B cell (primary cell): Measurements from ENCODE around the gene BEAN1. TPM values are rescaled to one million over a fixed set of nuclear protein-coding genes. Genes with fewer than 3 reads are reported as not detected.

Source experiments
- ATAC-seq: fragments of 200-7000 bp; cut with Tn5 transposase; one replicate; pipeline ENCODE4 v1.10.0; 2021; ENCODE audit warnings: low read depth, mild to moderate bottlenecking, moderate number of reproducible peaks, moderate library complexity
- CTCF ChIA-PET: fragments of 350-600 bp; sonication (Branson Sonifier 250); formaldehyde crosslinking; loops from one replicate; lab custom pipeline; 2021; ENCODE audit warnings: antibody characterized with exemption, inconsistent platforms; lab: Charles Lee
- POLR2A ChIA-PET: fragments of 350-600 bp; sonication (Branson Sonifier 250); formaldehyde crosslinking; loops from one replicate; lab custom pipeline; 2021; ENCODE audit warnings: antibody characterized with exemption; lab: Charles Lee
- DNase-seq: peaks from one replicate; pipeline ENCODE4 v3.0.0; 2013
- H2AFZ ChIP-seq: 2 replicates; pipeline ENCODE4 v1.6.1; 2012; ENCODE audit warnings: mild to moderate bottlenecking, low read depth, low read length; ENCODE audit not compliant: insufficient read depth, poor library complexity, severe bottlenecking
- H3K27ac ChIP-seq, 2 donors: 1 replicate in 1 of 2; 2 replicates in 1 of 2; pipeline ENCODE4 v1.5.1; 2012 to 2013; ENCODE audit warnings: low read length in 2 of 2, mild to moderate bottlenecking in 2 of 2, moderate library complexity in 1 of 2
- H3K27me3 ChIP-seq, 4 experiments: fragments of 200-600 bp in 1 of 4; sonication (generic) in 1 of 4; replicated peaks in 1 of 4; 1 replicate in 2 of 4; 2 replicates in 2 of 4; pipeline versions ENCODE4 v1.6.1 to v1.7.0; 2013 to 2016; ENCODE audit warnings: low read length in 3 of 4, mild to moderate bottlenecking in 2 of 4, mixed read lengths in 1 of 4, moderate library complexity in 1 of 4; ENCODE audit not compliant: insufficient read depth in 4 of 4, control insufficient read depth in 3 of 4; ENCODE audit errors: control extremely low read depth in 1 of 4
- H3K36me3 ChIP-seq, 2 experiments: replicated peaks in 1 of 2; 1 replicate in 1 of 2; 2 replicates in 1 of 2; pipeline versions ENCODE4 v1.6.1 to v1.7.1; 2013; ENCODE audit warnings: low read length in 1 of 2; ENCODE audit not compliant: insufficient read depth in 2 of 2, control insufficient read depth in 1 of 2; ENCODE audit errors: control extremely low read depth in 1 of 2, extremely low read depth in 1 of 2
- H3K4me1 ChIP-seq, 2 donors: fragments of 200-600 bp in 1 of 2; sonication (generic) in 1 of 2; 1 replicate in 1 of 2; 2 replicates in 1 of 2; pipeline versions ENCODE4 v1.5.1 to v1.6.1; 2013 to 2017; ENCODE audit warnings: low read length in 2 of 2; ENCODE audit not compliant: control insufficient read depth in 2 of 2, insufficient read depth in 2 of 2
- H3K4me2 ChIP-seq: replicated peaks from 2 replicates; pipeline ENCODE3; 2012; ENCODE audit warnings: mild to moderate bottlenecking, low read depth, low read length; ENCODE audit not compliant: poor library complexity, severe bottlenecking
- H3K4me3 ChIP-seq, 5 experiments: fragments of 200-600 bp in 1 of 5; sonication (generic) in 1 of 5; 1 replicate in 3 of 5; 2 replicates in 2 of 5; pipeline versions ENCODE4 v1.5.1 to v1.7.0; 2011 to 2016; ENCODE audit warnings: low read length in 4 of 5, mild to moderate bottlenecking in 4 of 5, low read depth in 2 of 5, control low read depth in 1 of 5, moderate library complexity in 1 of 5; ENCODE audit not compliant: insufficient read depth in 1 of 5; ENCODE audit errors: control extremely low read depth in 1 of 5, extremely low read depth in 1 of 5
- H3K79me2 ChIP-seq: fragments of 200-600 bp; sonication (generic); one replicate; pipeline ENCODE4 v1.6.0; 2016; ENCODE audit warnings: low read length; ENCODE audit not compliant: control insufficient read depth, insufficient read depth
- H3K9ac ChIP-seq: fragments of 200-600 bp; sonication (generic); 2 replicates; pipeline ENCODE4 v1.6.1; 2017; ENCODE audit warnings: mild to moderate bottlenecking, low read length, moderate library complexity
- H3K9me3 ChIP-seq, 3 donors: one replicate each; pipeline versions ENCODE4 v1.6.1 to v1.7.1; 2013; ENCODE audit warnings: low read length in 2 of 3; ENCODE audit not compliant: control insufficient read depth in 2 of 3, insufficient read depth in 1 of 3; ENCODE audit errors: control extremely low read depth in 1 of 3
- H4K20me1 ChIP-seq: 2 replicates; pipeline ENCODE4 v1.6.0; 2012; ENCODE audit warnings: mild to moderate bottlenecking, low read length; ENCODE audit not compliant: insufficient read depth, control insufficient read depth, poor library complexity, severe bottlenecking
- H3K27ac Mint-ChIP-seq: one replicate; pipeline ENCODE4 v1.8.0; 2021; ENCODE audit warnings: mixed read lengths
- H3K27me3 Mint-ChIP-seq: one replicate; pipeline ENCODE4 v1.8.0; 2021; ENCODE audit warnings: mixed read lengths
- H3K4me1 Mint-ChIP-seq: one replicate; pipeline ENCODE4 v1.8.0; 2021; ENCODE audit warnings: mixed read lengths
- H3K4me3 Mint-ChIP-seq: one replicate; pipeline ENCODE4 v1.8.0; 2021; ENCODE audit warnings: mixed read lengths
- H3K9me3 Mint-ChIP-seq: one replicate; pipeline ENCODE4 v1.8.0; 2022; ENCODE audit warnings: mixed read lengths; ENCODE audit not compliant: insufficient read depth
- EZH2 ChIP-seq: IDR thresholded peaks from 2 replicates; pipeline ENCODE4 v1.6.1; 2012; ENCODE audit warnings: borderline replicate concordance, low read depth, mild to moderate bottlenecking, moderate library complexity, low read length; ENCODE audit not compliant: insufficient read depth, poor library complexity, severe bottlenecking
- WGBS: methylation state at CpG from one replicate; pipeline ENCODE4 v1.1.5; 2013; ENCODE audit warnings: missing lambda C conversion rate; ENCODE audit not compliant: insufficient coverage; 5-methylcytosine and 5-hydroxymethylcytosine counted together
- intact Hi-C: fragments of 100-400 bp; cut with micrococcal nuclease; formaldehyde crosslinking; loops from one replicate; pipeline ENCODE4 v1.10.0; 2022
- polyA plus RNA-seq: library from polyadenylated mRNA; depleted of rRNA; stranded (reverse); fragments of >200 nt; gene quantifications from 2 replicates; pipeline ENCODE4 v1.2.3, GENCODE V29; 2012
- total RNA-seq, 2 donors: library from RNA; stranded (reverse); fragments of 120-200 nt in 1 of 2; gene quantifications; 1 replicate in 1 of 2; 2 replicates in 1 of 2; pipeline versions ENCODE4 v1.2.3 to v1.2.4, GENCODE V29; 2013 to 2022
- TF ChIP-seq, protein P1 (sequence below): fragments of 200-600 bp; IDR thresholded peaks from one replicate; pipeline ENCODE4 v1.8.0; 2022; ENCODE audit warnings: antibody characterized with exemption, mild to moderate bottlenecking

The BEAN1 gene
- total and polyA plus RNA-seq, 2 donors (not counting 1 experiment from before 2014, with no cell fraction given) = not detected

DNA sequence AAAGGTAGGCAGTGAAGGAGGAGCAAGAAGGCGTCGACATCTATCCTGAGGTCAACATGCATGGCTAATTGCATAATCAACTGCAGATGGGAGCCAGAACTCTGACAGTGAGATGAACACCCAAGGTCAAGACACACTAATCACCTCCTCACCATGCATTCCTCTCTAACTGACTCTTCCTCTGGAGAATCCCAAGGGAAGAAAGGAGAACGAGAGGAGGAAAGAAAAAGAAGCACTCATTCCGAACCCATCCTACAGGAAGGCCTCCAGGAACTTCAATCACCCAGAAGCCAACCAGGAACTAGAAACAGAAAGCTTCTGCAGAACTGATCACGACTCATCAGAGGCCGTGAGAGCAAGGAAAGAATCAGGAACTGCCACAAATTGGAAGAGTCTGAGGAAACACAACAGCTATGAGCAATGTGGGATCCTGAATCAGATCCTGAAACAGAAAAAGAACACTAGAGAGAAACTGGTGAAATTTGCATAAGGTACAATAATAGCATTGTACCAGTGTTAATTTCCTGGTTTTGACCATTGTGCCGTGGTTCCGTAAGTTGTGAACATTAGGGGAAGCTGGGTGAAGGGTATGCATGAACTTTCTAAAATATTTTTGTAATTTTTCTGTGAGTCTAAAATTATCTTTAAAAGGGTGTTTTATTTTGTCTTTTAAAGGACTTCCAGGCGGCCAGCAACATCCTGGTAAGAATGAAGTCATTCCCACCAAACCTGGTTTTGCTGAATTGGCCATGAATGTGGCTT, 10.0 kb upstream of the BEAN1 start:
- no peak for TF ChIP-seq EZH2
- TF ChIP-seq, protein P1, sequence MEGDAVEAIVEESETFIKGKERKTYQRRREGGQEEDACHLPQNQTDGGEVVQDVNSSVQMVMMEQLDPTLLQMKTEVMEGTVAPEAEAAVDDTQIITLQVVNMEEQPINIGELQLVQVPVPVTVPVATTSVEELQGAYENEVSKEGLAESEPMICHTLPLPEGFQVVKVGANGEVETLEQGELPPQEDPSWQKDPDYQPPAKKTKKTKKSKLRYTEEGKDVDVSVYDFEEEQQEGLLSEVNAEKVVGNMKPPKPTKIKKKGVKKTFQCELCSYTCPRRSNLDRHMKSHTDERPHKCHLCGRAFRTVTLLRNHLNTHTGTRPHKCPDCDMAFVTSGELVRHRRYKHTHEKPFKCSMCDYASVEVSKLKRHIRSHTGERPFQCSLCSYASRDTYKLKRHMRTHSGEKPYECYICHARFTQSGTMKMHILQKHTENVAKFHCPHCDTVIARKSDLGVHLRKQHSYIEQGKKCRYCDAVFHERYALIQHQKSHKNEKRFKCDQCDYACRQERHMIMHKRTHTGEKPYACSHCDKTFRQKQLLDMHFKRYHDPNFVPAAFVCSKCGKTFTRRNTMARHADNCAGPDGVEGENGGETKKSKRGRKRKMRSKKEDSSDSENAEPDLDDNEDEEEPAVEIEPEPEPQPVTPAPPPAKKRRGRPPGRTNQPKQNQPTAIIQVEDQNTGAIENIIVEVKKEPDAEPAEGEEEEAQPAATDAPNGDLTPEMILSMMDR = no peak
- intact Hi-C loops = no loop called here
- Mint-ChIP-seq H3K27ac (no peak overlapping the region), H3K4me1 (peaks cover 20% of the 10 kb centered on the region), H3K27me3 (peaks cover 24% of the 10 kb centered on the region), H3K4me3 (no peak overlapping the region), H3K9me3 (peaks cover 2% of the 10 kb centered on the region)
- no peaks in the 10 kb centered on the region for H4K20me1 ChIP-seq
- no peaks in the 10 kb centered on the region for H3K36me3 ChIP-seq
- ChIA-PET POLR2A (no interaction called here), CTCF (interaction anchor here (0.6 to 0.9 kb wide), 2 partner anchors 9 to 12 kb away, joined by 3 to 5 read pairs; no protein-coding TSS in a partner anchor)
- peaks cover 0 to 11% (median 8%) of the 10 kb centered on the region in 3 donors for H3K9me3 ChIP-seq
- no peak overlapping the region for H3K4me3 ChIP-seq
- H3K79me2 ChIP-seq = no peaks in the 10 kb centered on the region
- no peak overlapping the region for H3K4me2 ChIP-seq
- H3K9ac ChIP-seq = no peak overlapping the region
- 98% methylated on average over 4 of the region's 9 CpGs for WGBS
- H3K27me3 ChIP-seq = peaks cover 0 to 15% (median 0%) of the 10 kb centered on the region in 4 experiments
- peaks cover 10 to 12% of the 10 kb centered on the region in 2 donors for H3K4me1 ChIP-seq
- H3K27ac ChIP-seq = no peak overlapping the region
- ATAC-seq = no peak
- H2AFZ ChIP-seq = no peak overlapping the region
- no peak for DNase-seq
